WERI-Rb-1 (cell line): ENCODE data around the gene NKX6-2.

Experiments
- DNase-seq: peaks from one replicate; pipeline ENCODE4 v3.0.0-alpha.2; 2020
- H3K27ac ChIP-seq: fragments of 250-450 bp; sonication (Bioruptor Pico); 2 replicates; pipeline ENCODE4 v1.5.1; 2020; ENCODE audit warnings: mild to moderate bottlenecking, moderate library complexity
- H3K27me3 ChIP-seq: fragments of 250-450 bp; sonication (Bioruptor Pico); 2 replicates; pipeline ENCODE4 v1.5.1; 2021; ENCODE audit warnings: mild to moderate bottlenecking, low read depth, moderate library complexity; ENCODE audit not compliant: insufficient read depth, severe bottlenecking
- H3K36me3 ChIP-seq: fragments of 250-450 bp; sonication (Bioruptor Pico); 2 replicates; pipeline ENCODE4 v1.5.1; 2020; ENCODE audit warnings: mild to moderate bottlenecking, moderate library complexity
- H3K4me3 ChIP-seq: 2 replicates; pipeline ENCODE4 v1.5.1; 2011; ENCODE audit warnings: low read depth, mild to moderate bottlenecking, control low read depth, low read length
- H3K9me3 ChIP-seq: fragments of 250-450 bp; sonication (Bioruptor Pico); 2 replicates; pipeline ENCODE4 v1.5.1; 2021; ENCODE audit warnings: mild to moderate bottlenecking, moderate library complexity; ENCODE audit not compliant: severe bottlenecking
- CTCF ChIP-seq: IDR thresholded peaks from 2 replicates; pipeline ENCODE4 v1.5.1; 2011; ENCODE audit warnings: low read depth, mild to moderate bottlenecking, control low read depth, inconsistent platforms, low read length

The NKX6-2 gene

DNA sequence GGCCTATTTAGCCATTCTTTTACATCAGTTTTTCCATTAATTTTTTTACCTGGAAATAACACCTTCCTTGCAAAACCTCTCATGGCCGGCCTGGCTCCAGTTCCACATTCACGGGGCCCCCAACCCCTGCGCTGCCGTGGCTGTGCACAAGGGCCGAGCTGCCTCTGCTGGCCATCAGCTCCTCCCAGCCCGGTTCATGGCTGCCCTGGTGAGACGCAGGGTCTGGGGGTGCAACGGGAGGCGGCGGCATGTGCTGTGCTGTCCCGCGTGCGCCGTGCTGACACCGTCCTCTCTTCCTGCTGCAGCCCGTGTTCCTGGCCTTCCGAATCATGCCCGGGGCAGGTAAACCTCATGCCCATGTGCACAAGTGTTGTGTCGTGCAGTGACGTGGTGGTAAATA, 4.4 kb downstream of the NKX6-2 start:
- no peak overlapping the region for H3K4me3 ChIP-seq
- H3K36me3 ChIP-seq: no peaks in the 10 kb centered on the region
- H3K27ac ChIP-seq: no peak overlapping the region
- no peak for DNase-seq
- no peak for TF ChIP-seq CTCF
- peaks cover 4% of the 10 kb centered on the region for H3K27me3 ChIP-seq
- H3K9me3 ChIP-seq: peaks cover 9% of the 10 kb centered on the region

- TF ChIP-seq CTCF: no peak
- H3K9me3 ChIP-seq: peaks cover 9% of the 10 kb centered on the region
- H3K4me3 ChIP-seq: no peak overlapping the region
- no peaks in the 10 kb centered on the region for H3K27me3 ChIP-seq
- no peak for DNase-seq
- H3K36me3 ChIP-seq: no peaks in the 10 kb centered on the region
- H3K27ac ChIP-seq: no peak overlapping the region
Observed at GRCh38 chr10:132780356-132780755, 5.6 kb downstream of the NKX6-2 start.

DNA sequence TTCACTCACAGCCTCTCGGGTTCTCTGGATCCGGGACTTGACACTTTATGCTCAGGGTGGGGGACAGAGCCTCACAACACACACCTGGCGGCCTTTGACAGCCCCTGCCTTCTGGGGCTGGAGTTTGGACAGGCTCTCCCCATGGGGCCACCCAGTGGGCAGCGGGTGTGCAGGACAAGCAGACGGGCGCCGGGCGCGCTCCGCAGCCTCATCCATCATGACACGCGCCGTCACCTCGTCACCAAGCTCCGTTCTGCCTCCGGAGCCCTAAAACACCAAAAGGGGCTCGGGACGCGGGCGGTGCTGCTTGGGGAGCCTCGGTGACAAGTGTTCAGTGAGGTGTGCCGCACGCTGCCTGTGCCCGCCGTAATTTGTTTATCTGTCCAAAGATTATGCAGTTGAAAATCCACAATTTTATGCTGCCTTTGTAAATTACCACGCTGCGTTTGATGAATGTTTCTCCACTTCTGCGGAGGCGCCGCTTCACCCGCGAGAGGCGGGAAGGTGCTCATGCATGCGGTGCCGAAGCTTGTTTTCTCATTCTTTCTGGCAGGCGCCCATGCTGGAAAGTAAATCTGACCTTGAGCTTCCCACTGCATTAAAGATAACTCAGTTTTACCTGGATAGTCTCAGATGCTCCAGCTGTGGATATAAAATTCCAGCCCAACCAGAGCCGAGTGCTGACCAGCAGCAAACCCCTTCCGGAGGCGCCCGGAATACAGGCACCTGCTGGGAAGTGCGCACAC, 6.2 kb downstream of the NKX6-2 start:
- Histone ChIP-seq H3K4me3 (no peak overlapping the region), H3K27ac (no peak overlapping the region), H3K9me3 (peaks cover 3% of the 10 kb centered on the region), H3K36me3 (no peaks in the 10 kb centered on the region), H3K27me3 (no peaks in the 10 kb centered on the region)
- DNase-seq: no peak
- TF ChIP-seq CTCF: no peak

- no peak for TF ChIP-seq CTCF
Observed at GRCh38 chr10:132777441-132777840, 8.5 kb downstream of the NKX6-2 start.

DNA sequence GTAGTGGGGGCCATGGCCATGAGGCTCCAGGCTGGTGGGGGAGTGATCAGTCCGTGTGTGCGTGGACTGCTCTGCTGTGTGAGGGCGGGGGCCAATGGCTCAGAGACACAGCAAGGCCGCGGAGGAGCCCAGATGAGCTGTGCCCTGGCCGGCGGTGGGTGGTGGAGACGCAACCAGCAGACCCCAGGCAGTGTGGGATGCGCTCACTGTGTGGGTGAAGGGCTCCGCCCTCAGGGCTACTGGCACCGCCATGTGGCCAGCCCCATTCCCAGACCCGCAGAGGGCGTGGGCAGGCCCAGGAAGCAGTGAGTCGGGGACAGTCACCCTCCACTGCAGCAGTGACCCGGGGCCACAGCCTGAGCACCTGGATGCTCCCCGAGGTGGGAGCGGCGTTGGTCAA, 9.1 kb downstream of the NKX6-2 start:
- H3K4me3 ChIP-seq: no peak overlapping the region
- no peaks in the 10 kb centered on the region for H3K9me3 ChIP-seq
- H3K36me3 ChIP-seq: no peaks in the 10 kb centered on the region
- DNase-seq: no peak
- no peak overlapping the region for H3K27ac ChIP-seq
- H3K27me3 ChIP-seq: no peaks in the 10 kb centered on the region
- no peak for TF ChIP-seq CTCF

More at GRCh38 chr10:132777441-132777840, 8.5 kb downstream of the NKX6-2 start:
- H3K27ac ChIP-seq: no peak overlapping the region
- no peaks in the 10 kb centered on the region for H3K9me3 ChIP-seq
- no peak for DNase-seq
- H3K36me3 ChIP-seq: no peaks in the 10 kb centered on the region
- no peaks in the 10 kb centered on the region for H3K27me3 ChIP-seq
- no peak overlapping the region for H3K4me3 ChIP-seq

- no peaks in the 10 kb centered on the region for H3K36me3 ChIP-seq
- DNase-seq: no peak
- H3K9me3 ChIP-seq: no peaks in the 10 kb centered on the region
- no peaks in the 10 kb centered on the region for H3K27me3 ChIP-seq
- H3K27ac ChIP-seq: no peak overlapping the region
- no peak overlapping the region for H3K4me3 ChIP-seq
- TF ChIP-seq CTCF: no peak
Observed at GRCh38 chr10:132776186-132776585, 9.8 kb downstream of the NKX6-2 start.
